H4 (cell line): Measurements from ENCODE around the gene SH3GL1. TPM values are rescaled to one million over a fixed set of nuclear protein-coding genes. Genes with fewer than 3 reads are reported as not detected.

Experiments
- DNase-seq: peaks from one replicate; pipeline ENCODE4 v3.0.0-alpha.2; 2015; ENCODE audit warnings: low spot score
- total RNA-seq: library from RNA; depleted of rRNA; stranded (reverse); fragments of >200 nt; shearing (Covaris generic); gene quantifications from 2 replicates; pipeline ENCODE4 v1.2.3, GENCODE V29; 2014; rRNA removed

The SH3GL1 gene
- total RNA-seq, 1 experiment from 2014 or later: 34.1 TPM

GRCh38 chr19:4319067-4319718 lies 81.2 kb downstream of the SH3GL1 start:
- no peak for DNase-seq

DNA sequence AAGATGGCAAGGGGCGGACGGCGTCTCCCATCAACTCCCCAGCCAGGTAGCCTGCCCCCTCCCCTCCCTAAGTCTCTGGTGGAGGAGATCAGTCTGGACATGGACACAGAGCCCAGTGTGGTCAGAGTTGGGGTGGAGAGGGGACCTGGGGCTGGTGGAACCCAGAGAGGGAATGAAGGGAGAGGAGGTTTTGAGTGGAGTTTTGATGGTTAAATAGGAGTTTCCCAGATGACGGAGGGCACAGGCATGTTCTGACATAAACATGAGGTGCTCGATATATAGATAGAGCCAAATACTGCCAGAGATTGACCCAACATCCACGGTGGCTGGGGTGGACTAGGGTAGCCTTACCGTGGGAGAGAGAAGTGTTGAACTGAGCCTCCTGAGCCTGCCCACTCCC lies 81.9 kb downstream of the SH3GL1 start:
- DNase-seq: no peak

DNA sequence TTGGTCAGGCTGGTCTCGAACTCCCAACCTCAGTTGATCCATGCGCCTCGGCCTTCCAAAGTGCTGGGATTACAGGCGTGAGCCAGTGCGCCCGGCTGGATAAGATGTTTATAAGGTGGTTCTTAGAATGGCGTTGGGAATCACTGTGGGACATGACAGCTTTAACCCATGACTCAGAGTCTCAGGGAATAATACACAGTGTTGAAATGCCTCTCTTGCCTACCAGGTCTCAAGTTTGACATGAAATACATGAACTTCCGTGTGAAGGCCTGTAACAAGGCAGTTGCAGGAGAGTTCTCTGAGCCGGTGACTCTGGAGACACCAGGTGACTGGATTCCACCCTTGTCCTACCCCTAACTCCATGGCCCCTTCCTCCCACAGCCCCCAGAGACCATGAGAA lies 83.4 kb downstream of the SH3GL1 start:
- no peak for DNase-seq

GRCh38 chr19:4313847-4314490 lies 86.4 kb downstream of the SH3GL1 start:
- DNase-seq: no peak

Other genes starting within 250 kb of the SH3GL1 start
- gene CREB3L3, start 246.9 kb downstream of the SH3GL1 start, total RNA-seq: not detected in 2 replicates
- gene SIRT6, start 218.0 kb downstream of the SH3GL1 start, total RNA-seq: 7.6 and 14.3 TPM in 2 replicates
- gene ANKRD24, start 217.9 kb downstream of the SH3GL1 start, total RNA-seq: 0.12 TPM in 1 of 2 replicates, not detected in the other
- gene EBI3, start 171.0 kb downstream of the SH3GL1 start, total RNA-seq: 0.33 and 1.2 TPM in 2 replicates
- gene YJU2, start 153.5 kb downstream of the SH3GL1 start, total RNA-seq: 20.9 and 28.9 TPM in 2 replicates
- not detected in 2 replicates for gene SHD, start 121.3 kb downstream of the SH3GL1 start, total RNA-seq
- not detected in 2 replicates for gene TMIGD2, start 98.2 kb downstream of the SH3GL1 start, total RNA-seq
- gene FSD1, start 95.9 kb downstream of the SH3GL1 start, total RNA-seq: 19.0 and 26.7 TPM in 2 replicates
- 0.19 and 0.78 TPM in 2 replicates for gene STAP2, start 61.7 kb downstream of the SH3GL1 start, total RNA-seq
- 1.7 and 2.9 TPM in 2 replicates for gene MPND, start 57.0 kb downstream of the SH3GL1 start, total RNA-seq
- 18.6 and 19.0 TPM in 2 replicates for gene CHAF1A, start 2.1 kb upstream of the SH3GL1 start, total RNA-seq
- 90.1 and 114 TPM in 2 replicates for gene UBXN6, start 57.2 kb upstream of the SH3GL1 start, total RNA-seq
- gene HDGFL2, start 71.8 kb upstream of the SH3GL1 start, total RNA-seq: 22.0 and 34.2 TPM in 2 replicates
- gene PLIN4, start 117.9 kb upstream of the SH3GL1 start, total RNA-seq: 0.75 and 1.4 TPM in 2 replicates
- gene PLIN5, start 134.7 kb upstream of the SH3GL1 start, total RNA-seq: 0.25 TPM in 1 of 2 replicates, not detected in the other
- gene LRG1, start 139.5 kb upstream of the SH3GL1 start, total RNA-seq: 0.29 and 0.43 TPM in 2 replicates
- 7.5 and 8.4 TPM in 2 replicates for gene SEMA6B, start 159.1 kb upstream of the SH3GL1 start, total RNA-seq
- 2.7 and 2.8 TPM in 2 replicates for gene TNFAIP8L1, start 239.0 kb upstream of the SH3GL1 start, total RNA-seq